Epithelial cell of esophagus (primary cell): ENCODE data around the gene SLC25A14.
A peak's percentile ranks its signal among the peaks of the same experiment; 100 is the strongest.

ENCODE experiments used
- DNase-seq: peaks from one replicate; pipeline ENCODE4 v3.0.0; 2010; ENCODE audit warnings: low read depth
- H3K4me3 ChIP-seq: 2 replicates; pipeline ENCODE4 v1.5.1; 2011; ENCODE audit warnings: mild to moderate bottlenecking, low read length, control low read depth
- CTCF ChIP-seq: IDR thresholded peaks from 2 replicates; pipeline ENCODE4 v1.5.1; 2011; ENCODE audit warnings: low read depth, mild to moderate bottlenecking, low read length, control low read depth, inconsistent platforms; ENCODE audit not compliant: insufficient read depth; ENCODE audit errors: missing control alignments

Gene SLC25A14

GRCh38 chrX:130385520-130385919 is 45.8 kb downstream of the SLC25A14 start, which contains the start of gene GPR119:
Gene GPR119, minus strand, starts transcription at chrX:130385674. Its CDS starts 227 bp downstream, at chrX:130385447.
- TF ChIP-seq CTCF, result no peak
- no peak for DNase-seq
- no peak within 1 kb of the TSS for H3K4me3 ChIP-seq

DNA sequence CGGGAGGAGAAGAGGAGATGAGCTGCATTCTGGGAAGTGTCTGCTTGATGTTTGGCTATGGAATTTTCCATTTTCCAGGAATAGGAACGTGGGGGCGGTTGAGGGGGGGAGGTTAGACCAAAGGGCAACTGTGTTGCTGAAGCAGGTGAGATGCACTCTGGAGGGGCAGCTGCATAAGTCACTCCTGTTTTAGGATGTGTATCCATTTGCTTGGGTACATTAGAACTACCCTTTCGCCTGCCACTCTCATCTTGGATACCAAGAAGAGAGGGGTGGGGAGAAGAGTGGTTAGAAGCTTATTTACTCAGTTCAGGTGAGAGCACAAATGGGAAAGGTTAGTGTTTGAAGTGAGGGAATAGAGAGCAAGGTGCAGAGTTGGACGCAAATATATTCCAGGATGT is 46.7 kb downstream of the SLC25A14 start:
- no peak for DNase-seq
- no peak overlapping the region for H3K4me3 ChIP-seq
- no peak for TF ChIP-seq CTCF

DNA sequence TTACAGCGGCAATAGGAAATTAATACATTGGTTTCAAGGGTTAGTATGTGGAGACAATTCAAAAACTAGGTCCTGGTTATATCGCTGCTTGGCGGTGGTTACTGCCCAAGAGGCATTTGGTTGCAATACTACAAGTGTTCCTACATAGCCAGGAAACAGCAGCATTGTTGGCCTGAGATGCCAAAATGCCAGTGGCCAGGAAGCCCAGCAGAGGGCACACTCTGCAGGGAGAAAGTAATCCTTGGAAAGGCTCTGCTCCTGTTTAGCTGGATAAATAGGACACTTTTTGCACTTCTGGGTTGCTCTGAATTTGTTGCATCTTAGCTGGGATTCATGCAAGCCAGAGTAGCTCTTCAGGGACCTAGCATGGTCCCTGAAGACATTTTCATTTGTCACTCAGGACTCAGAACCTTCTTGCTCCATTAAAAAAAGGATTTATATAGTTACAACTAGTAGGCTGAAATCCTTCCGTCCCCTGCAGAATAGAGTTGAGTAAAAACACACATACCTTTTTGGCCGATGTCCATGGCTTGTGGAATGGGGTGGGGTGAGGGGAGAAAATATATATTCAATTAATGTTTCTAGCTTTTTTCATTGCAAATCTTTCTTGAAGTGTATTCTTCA is 53.8 kb downstream of the SLC25A14 start:
- H3K4me3 ChIP-seq, result no peak overlapping the region
- DNase-seq, result peak; percentile 49
- peak; percentile 79 for TF ChIP-seq CTCF

- no peak overlapping the region for H3K4me3 ChIP-seq
- DNase-seq, result no peak
- TF ChIP-seq CTCF, result no peak
Observed at GRCh38 chrX:130395341-130395740, 55.6 kb downstream of the SLC25A14 start.

GRCh38 chrX:130401415-130402207 is 61.9 kb downstream of the SLC25A14 start, which contains the start of gene RBMX2:
Gene RBMX2, plus strand, starts transcription at chrX:130401987. Its CDS starts 46 bp downstream, at chrX:130402033.
- peak; percentile 74 for DNase-seq
- peak within 1 kb of the TSS; percentile 76 for H3K4me3 ChIP-seq
- TF ChIP-seq CTCF, result no peak

DNA sequence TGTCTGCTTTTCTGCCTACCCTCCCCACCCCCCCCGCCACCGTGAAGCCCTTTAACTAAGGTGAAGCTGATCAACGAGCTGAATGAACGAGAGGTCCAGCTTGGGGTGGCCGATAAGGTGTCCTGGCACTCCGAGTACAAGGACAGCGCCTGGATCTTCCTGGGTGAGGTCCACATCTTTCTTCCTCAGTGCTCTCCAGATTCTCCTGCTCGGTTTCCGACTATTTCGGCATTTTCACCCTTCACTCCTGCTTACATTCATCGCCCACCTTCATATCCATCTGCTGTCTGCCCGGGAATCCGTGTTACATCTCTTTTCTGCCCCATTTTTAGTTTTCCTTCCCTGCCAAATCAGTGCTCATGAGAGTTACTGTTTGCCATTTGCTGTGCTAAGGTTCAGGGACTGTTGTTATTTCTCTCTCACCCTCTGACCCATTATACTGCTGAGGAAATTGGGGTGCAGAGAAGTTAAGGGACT is 62.5 kb downstream of the SLC25A14 start:
- DNase-seq, result no peak
- TF ChIP-seq CTCF, result no peak
- H3K4me3 ChIP-seq, result peak overlapping the region; percentile 76
